Right lobe of liver (tissue), 6 donors: ENCODE results near the gene ARSB. TPM values are rescaled to one million over a fixed set of nuclear protein-coding genes. Genes with fewer than 3 reads are reported as not detected.

Experiments used
- ATAC-seq, 4 donors: fragments of 200-7000 bp; cut with Tn5 transposase; one replicate each; pipeline ENCODE4 v1.9.1; 2020; ENCODE audit warnings: mild to moderate bottlenecking in 4 of 4, moderate library complexity in 4 of 4
- DNase-seq, 3 donors: peaks; one replicate each; pipeline ENCODE4 v3.0.0-alpha.2; 2020
- H3K27ac ChIP-seq, 3 donors: fragments of 200-600 bp; one replicate each; pipeline ENCODE4 v1.8.0; 2022
- H3K27me3 ChIP-seq, 2 donors: fragments of 200-600 bp; one replicate each; pipeline ENCODE4 v1.8.0; 2022
- H3K36me3 ChIP-seq, 4 donors: fragments of 200-600 bp; sonication (generic) in 1 of 4; one replicate each; pipeline versions ENCODE4 v1.5.1 to v1.8.0; 2017 to 2022; ENCODE audit warnings: control low read depth in 1 of 4
- H3K4me1 ChIP-seq, 4 donors: fragments of 200-600 bp; sonication (generic) in 1 of 4; one replicate each; pipeline versions ENCODE4 v1.5.1 to v1.8.0; 2017 to 2022; ENCODE audit warnings: control low read depth in 1 of 4
- H3K4me3 ChIP-seq, 3 donors: fragments of 200-600 bp; one replicate each; pipeline ENCODE4 v1.8.0; 2022
- H3K9me3 ChIP-seq, 4 donors: fragments of 200-600 bp; sonication (generic) in 1 of 4; one replicate each; pipeline versions ENCODE4 v1.5.1 to v1.8.0; 2017 to 2022; ENCODE audit warnings: control low read depth in 1 of 4
- CTCF ChIP-seq, 4 donors: fragments of 200-600 bp in 3 of 4; fragments of 450-650 bp in 1 of 4; IDR thresholded peaks; one replicate each; pipeline versions ENCODE4 v1.5.1 to v1.8.0; 2016 to 2022; ENCODE audit warnings: antibody characterized with exemption in 4 of 4, mild to moderate bottlenecking in 2 of 4
- POLR2A ChIP-seq: fragments of 450-650 bp; IDR thresholded peaks from one replicate; pipeline ENCODE4 v1.6.1; 2017; ENCODE audit warnings: antibody characterized with exemption, mild to moderate bottlenecking
- WGBS: methylation state at CpG from one replicate; pipeline ENCODE4 v1.1.6; 2018; ENCODE audit warnings: low coverage, low lambda C conversion rate; ENCODE audit not compliant: insufficient coverage; ENCODE audit errors: missing lambda C conversion rate; 5-methylcytosine and 5-hydroxymethylcytosine counted together
- intact Hi-C, 2 donors: fragments of 100-400 bp; cut with DNase I; formaldehyde crosslinking; loops; one replicate each; pipeline versions ENCODE4 v1.11.2 to v1.14.1; 2022
- total RNA-seq, 6 experiments: library from RNA; depleted of rRNA in 2 of 6; stranded (reverse); fragments of >200 nt in 2 of 6; fragmentation: NEBNext Ultra II Directional in 3 of 6; extraction: Animal tissue kit (Norgen Biotek cat#: 25700) in 3 of 6; gene quantifications; one replicate each; pipeline versions ENCODE4 v1.1.0 to v1.2.4, GENCODE V29; 2016 to 2023
- donor health status: DM: no; HTN: yes; CAD: no.
- donor health status: DM: no; HTN: no; CAD: no.
- donor health status: DM: no; HTN: no; CAD: no.
- donor health status: DM: no; HTN: yes; CAD: no.
- donor health status: DM: no; HTN: yes; CAD: no.

ARSB gene
- total RNA-seq, 6 experiments from 2014 or later: 5.0 to 11.7 (median 8.7) TPM

GRCh38 chr5:78997090-78997489 is 12.0 kb upstream of the ARSB start:
- Histone ChIP-seq H3K4me3 (no peak overlapping the region), H3K36me3 (no peaks in the 10 kb centered on the region), H3K27ac (no peak overlapping the region), H3K27me3 (no peaks in the 10 kb centered on the region), H3K4me1 (peaks cover 0 to 6% (median 0%) of the 10 kb centered on the region in 4 donors), H3K9me3 (no peaks in the 10 kb centered on the region)
- intact Hi-C loops: no loop called here
- no peak for TF ChIP-seq CTCF (IDR thresholded peaks at IDR 0.05)
- TF ChIP-seq POLR2A: no peak
- ATAC-seq (no peak), DNase-seq (no peak)
- WGBS: 94% methylated on average over 2 of the region's 2 CpGs

GRCh38 chr5:78995521-78996007 is 10.5 kb upstream of the ARSB start:
- Histone ChIP-seq H3K4me3 (no peak overlapping the region), H3K4me1 (no peaks in the 10 kb centered on the region), H3K27ac (no peak overlapping the region), H3K9me3 (no peaks in the 10 kb centered on the region), H3K36me3 (no peaks in the 10 kb centered on the region), H3K27me3 (no peaks in the 10 kb centered on the region)
- WGBS: 60% methylated on average over 2 of the region's 2 CpGs
- TF ChIP-seq POLR2A (no peak), CTCF (IDR thresholded peaks at IDR 0.05) (no peak)
- no peak for DNase-seq
- ATAC-seq: no peak
- intact Hi-C loops: no loop called here

- ATAC-seq (no peak), DNase-seq (no peak)
- intact Hi-C loops: no loop called here
- Histone ChIP-seq H3K4me3 (no peak overlapping the region), H3K9me3 (no peaks in the 10 kb centered on the region), H3K27me3 (no peaks in the 10 kb centered on the region), H3K4me1 (no peaks in the 10 kb centered on the region), H3K36me3 (no peaks in the 10 kb centered on the region), H3K27ac (no peak overlapping the region)
- no peak for TF ChIP-seq POLR2A
Measured at GRCh38 chr5:78993165-78993564, 8.1 kb upstream of the ARSB start.

- intact Hi-C loops: no loop called here
- no peaks in the 10 kb centered on the region for H3K9me3 ChIP-seq
- DNase-seq: no peak
- no peaks in the 10 kb centered on the region for H3K4me1 ChIP-seq
- no peak for TF ChIP-seq CTCF (IDR thresholded peaks at IDR 0.05)
- no peak for TF ChIP-seq POLR2A
- no peaks in the 10 kb centered on the region for H3K27me3 ChIP-seq
- WGBS: 68% methylated on average over 2 of the region's 2 CpGs
- no peak for ATAC-seq
- no peak overlapping the region for H3K27ac ChIP-seq
- H3K4me3 ChIP-seq: no peak overlapping the region
- no peaks in the 10 kb centered on the region for H3K36me3 ChIP-seq
Measured at GRCh38 chr5:78992146-78992545, 7.0 kb upstream of the ARSB start.

GRCh38 chr5:78989080-78989479 is 4.0 kb upstream of the ARSB start:
- Histone ChIP-seq H3K36me3 (no peaks in the 10 kb centered on the region), H3K27ac (no peak overlapping the region), H3K9me3 (no peaks in the 10 kb centered on the region), H3K27me3 (no peaks in the 10 kb centered on the region), H3K4me3 (no peak overlapping the region), H3K4me1 (peaks cover 0 to 8% (median 3%) of the 10 kb centered on the region in 4 donors)
- DNase-seq: no peak
- 100% methylated on average over 4 of the region's 12 CpGs for WGBS
- TF ChIP-seq POLR2A: no peak
- no peak for TF ChIP-seq CTCF (IDR thresholded peaks at IDR 0.05)
- ATAC-seq: no peak
- intact Hi-C loops: no loop called here
